Trophoblast cell (in vitro differentiated cells and primary cell): ENCODE measurements around the gene VCL.
A peak's percentile ranks its signal among the peaks of the same experiment; 100 is the strongest.

Experiments
- DNase-seq, 2 donors: peaks; one replicate each; pipeline ENCODE4 v3.0.0-alpha.2; 2016
- H2AFZ ChIP-seq: 2 replicates; pipeline ENCODE4 v1.6.1; 2013; ENCODE audit warnings: low read length, moderate library complexity, mild to moderate bottlenecking; ENCODE audit not compliant: insufficient read depth, poor library complexity
- H2AK5ac ChIP-seq: 2 replicates; pipeline ENCODE4 v1.6.1; 2013; ENCODE audit warnings: mild to moderate bottlenecking, low read length
- H2BK120ac ChIP-seq: 2 replicates; pipeline ENCODE4 v1.6.1; 2013; ENCODE audit warnings: low read length, mild to moderate bottlenecking, moderate library complexity; ENCODE audit not compliant: insufficient read depth, poor library complexity
- H2BK12ac ChIP-seq: 2 replicates; pipeline ENCODE4 v1.6.1; 2013; ENCODE audit warnings: mild to moderate bottlenecking, low read length, moderate library complexity
- H2BK5ac ChIP-seq: 2 replicates; pipeline ENCODE4 v1.6.1; 2013; ENCODE audit warnings: low read length, low read depth, moderate library complexity, mild to moderate bottlenecking; ENCODE audit not compliant: poor library complexity
- H3K14ac ChIP-seq: 2 replicates; pipeline ENCODE4 v1.6.1; 2013; ENCODE audit warnings: mild to moderate bottlenecking, low read length
- H3K18ac ChIP-seq: 2 replicates; pipeline ENCODE4 v1.6.1; 2013; ENCODE audit warnings: mild to moderate bottlenecking, low read length
- H3K23ac ChIP-seq: 2 replicates; pipeline ENCODE4 v1.6.1; 2013; ENCODE audit warnings: low read length
- H3K27ac ChIP-seq: 2 replicates; pipeline ENCODE4 v1.5.1; 2013; ENCODE audit warnings: low read depth, mild to moderate bottlenecking, inconsistent platforms, low read length, moderate library complexity
- H3K27me3 ChIP-seq: 2 replicates; pipeline ENCODE4 v1.6.1; 2013; ENCODE audit warnings: inconsistent platforms, mild to moderate bottlenecking, low read length, moderate library complexity; ENCODE audit not compliant: insufficient read depth
- H3K36me3 ChIP-seq, 2 experiments: 1 replicate in 1 of 2; 2 replicates in 1 of 2; pipeline ENCODE4 v1.6.1; 2013; ENCODE audit warnings: low read length in 2 of 2, mild to moderate bottlenecking in 2 of 2, moderate library complexity in 1 of 2; ENCODE audit not compliant: insufficient read depth in 2 of 2, control insufficient read depth in 1 of 2
- H3K4ac ChIP-seq: 2 replicates; pipeline ENCODE4 v1.6.1; 2013; ENCODE audit warnings: low read depth, mild to moderate bottlenecking, low read length, moderate library complexity
- H3K4me1 ChIP-seq, 2 experiments: 1 replicate in 1 of 2; 2 replicates in 1 of 2; pipeline ENCODE4 v1.6.1; 2013; ENCODE audit warnings: low read length in 2 of 2, mild to moderate bottlenecking in 2 of 2, moderate library complexity in 1 of 2; ENCODE audit not compliant: insufficient read depth in 2 of 2, control insufficient read depth in 1 of 2
- H3K4me2 ChIP-seq: 2 replicates; pipeline ENCODE4 v1.6.1; 2013; ENCODE audit warnings: inconsistent platforms, mild to moderate bottlenecking, low read length, moderate library complexity
- H3K4me3 ChIP-seq: 2 replicates; pipeline ENCODE4 v1.5.1; 2013; ENCODE audit warnings: mild to moderate bottlenecking, low read depth, low read length, inconsistent platforms
- H3K79me1 ChIP-seq: one replicate; pipeline ENCODE4 v1.6.1; 2013; ENCODE audit warnings: low read length
- H3K79me2 ChIP-seq: 2 replicates; pipeline ENCODE4 v1.6.1; 2013; ENCODE audit warnings: low read length, mild to moderate bottlenecking; ENCODE audit not compliant: control insufficient read depth, insufficient read depth, poor library complexity
- H3K9ac ChIP-seq: 2 replicates; pipeline ENCODE4 v1.6.1; 2013; ENCODE audit warnings: mild to moderate bottlenecking, low read length
- H3K9me3 ChIP-seq: 2 replicates; pipeline ENCODE4 v1.6.1; 2013; ENCODE audit warnings: low read depth, mild to moderate bottlenecking, control low read depth, inconsistent platforms, low read length; ENCODE audit not compliant: insufficient read depth
- H4K12ac ChIP-seq: 2 replicates; pipeline ENCODE4 v1.6.1; 2013; ENCODE audit warnings: low read depth, mild to moderate bottlenecking, low read length, moderate library complexity
- H4K8ac ChIP-seq: 2 replicates; pipeline ENCODE4 v1.6.1; 2013; ENCODE audit warnings: low read depth, mild to moderate bottlenecking, low read length, moderate library complexity
- H4K91ac ChIP-seq: one replicate; pipeline ENCODE4 v1.6.1; 2013; ENCODE audit warnings: low read depth, mild to moderate bottlenecking, low read length, moderate library complexity
- WGBS: extraction: QIAGEN DNeasy Blood & Tissue Kit; methylation state at CpG from one replicate; pipeline ENCODE4 v1.1.7; 2013; ENCODE audit warnings: missing lambda C conversion rate; ENCODE audit not compliant: insufficient read length, insufficient coverage; ENCODE audit errors: extremely low coverage; 5-methylcytosine and 5-hydroxymethylcytosine counted together

Gene VCL

GRCh38 chr10:74044419-74044818 is 46.5 kb downstream of the VCL start:
- H3K4ac ChIP-seq: no peak overlapping the region
- no peaks in the 10 kb centered on the region for H3K79me1 ChIP-seq
- H3K27me3 ChIP-seq: no peaks in the 10 kb centered on the region
- no peaks in the 10 kb centered on the region for H3K9me3 ChIP-seq
- no peak overlapping the region for H2BK12ac ChIP-seq
- no peak overlapping the region for H3K23ac ChIP-seq
- no peak overlapping the region for H2BK5ac ChIP-seq
- no CpG with 5 or more reads among the region's 2 CpGs for WGBS
- H3K79me2 ChIP-seq: peaks cover 4% of the 10 kb centered on the region
- no peak overlapping the region for H2BK120ac ChIP-seq
- H3K14ac ChIP-seq: no peak overlapping the region
- H3K4me3 ChIP-seq: no peak overlapping the region
- no peak overlapping the region for H3K4me2 ChIP-seq
- no peak overlapping the region for H4K12ac ChIP-seq
- no peak overlapping the region for H3K27ac ChIP-seq
- H2AK5ac ChIP-seq: no peak overlapping the region
- no peak overlapping the region for H4K91ac ChIP-seq
- no peak overlapping the region for H2AFZ ChIP-seq
- H3K36me3 ChIP-seq: peaks cover 14 to 15% of the 10 kb centered on the region in 2 experiments
- no peak overlapping the region for H3K18ac ChIP-seq
- DNase-seq: peak in 1 of 2 donors; percentile 57
- no peak overlapping the region for H3K9ac ChIP-seq
- no peaks in the 10 kb centered on the region for H3K4me1 ChIP-seq
- no peak overlapping the region for H4K8ac ChIP-seq

- H3K79me1 ChIP-seq: no peaks in the 10 kb centered on the region
Observed at GRCh38 chr10:74047304-74047703, 49.4 kb downstream of the VCL start.

GRCh38 chr10:74047871-74048270 is 50.0 kb downstream of the VCL start:
- no peak overlapping the region for H3K27ac ChIP-seq
- H3K27me3 ChIP-seq: no peaks in the 10 kb centered on the region
- peaks cover 0 to 2% of the 10 kb centered on the region in 2 experiments for H3K4me1 ChIP-seq
- no peak overlapping the region for H2BK120ac ChIP-seq
- H2AFZ ChIP-seq: no peak overlapping the region
- H3K36me3 ChIP-seq: peaks cover 13 to 14% of the 10 kb centered on the region in 2 experiments
- H2BK5ac ChIP-seq: no peak overlapping the region
- H3K79me2 ChIP-seq: peaks cover 4% of the 10 kb centered on the region
- no peak overlapping the region for H3K4me2 ChIP-seq
- no peak overlapping the region for H3K18ac ChIP-seq
- no peak overlapping the region for H4K12ac ChIP-seq
- H3K4me3 ChIP-seq: no peak overlapping the region
- H4K8ac ChIP-seq: no peak overlapping the region
- H2AK5ac ChIP-seq: no peak overlapping the region
- H3K23ac ChIP-seq: no peak overlapping the region
- H3K9ac ChIP-seq: no peak overlapping the region
- H4K91ac ChIP-seq: no peak overlapping the region
- no peak overlapping the region for H3K4ac ChIP-seq
- WGBS: no CpG with 5 or more reads among the region's 3 CpGs
- no peaks in the 10 kb centered on the region for H3K79me1 ChIP-seq
- no peak for DNase-seq
- H3K9me3 ChIP-seq: no peaks in the 10 kb centered on the region
- no peak overlapping the region for H2BK12ac ChIP-seq
- no peak overlapping the region for H3K14ac ChIP-seq

More at GRCh38 chr10:74047304-74047703, 49.4 kb downstream of the VCL start:
- peaks cover 13 to 14% of the 10 kb centered on the region in 2 experiments for H3K36me3 ChIP-seq
- no peak overlapping the region for H4K12ac ChIP-seq
- H3K27ac ChIP-seq: no peak overlapping the region
- no peak overlapping the region for H2BK12ac ChIP-seq
- whole genome bisulfite sequencing: no CpG with 5 or more reads among the region's 2 CpGs
- H3K4ac ChIP-seq: no peak overlapping the region
- H2BK120ac ChIP-seq: no peak overlapping the region
- no peak overlapping the region for H3K18ac ChIP-seq
- H3K79me2 ChIP-seq: peaks cover 2% of the 10 kb centered on the region
- no peak overlapping the region for H3K14ac ChIP-seq
- DNase-seq: no peak
- H3K4me3 ChIP-seq: no peak overlapping the region
- H3K4me2 ChIP-seq: no peak overlapping the region
- no peak overlapping the region for H4K91ac ChIP-seq
- no peaks in the 10 kb centered on the region for H3K27me3 ChIP-seq
- H2AFZ ChIP-seq: no peak overlapping the region
- no peaks in the 10 kb centered on the region for H3K9me3 ChIP-seq
- no peak overlapping the region for H2AK5ac ChIP-seq
- no peak overlapping the region for H4K8ac ChIP-seq
- H2BK5ac ChIP-seq: no peak overlapping the region
- no peak overlapping the region for H3K9ac ChIP-seq
- H3K4me1 ChIP-seq: peaks cover 0 to 2% of the 10 kb centered on the region in 2 experiments
- H3K23ac ChIP-seq: no peak overlapping the region

- Histone ChIP-seq H2AFZ (no peak overlapping the region), H2BK12ac (no peak overlapping the region), H4K91ac (no peak overlapping the region), H3K27ac (no peak overlapping the region), H3K23ac (no peak overlapping the region), H2BK120ac (no peak overlapping the region), H3K4me1 (peaks cover 0 to 2% of the 10 kb centered on the region in 2 experiments), H3K4ac (no peak overlapping the region), H2BK5ac (no peak overlapping the region), H3K4me2 (no peak overlapping the region), H2AK5ac (no peak overlapping the region), H3K79me1 (no peaks in the 10 kb centered on the region), H3K79me2 (peaks cover 4% of the 10 kb centered on the region), H4K12ac (no peak overlapping the region), H3K4me3 (no peak overlapping the region), H3K18ac (no peak overlapping the region), H4K8ac (no peak overlapping the region), H3K9me3 (no peaks in the 10 kb centered on the region), H3K27me3 (no peaks in the 10 kb centered on the region), H3K36me3 (peaks cover 10 to 11% of the 10 kb centered on the region in 2 experiments), H3K14ac (no peak overlapping the region), H3K9ac (no peak overlapping the region)
- DNase-seq: no peak
- no CpG with 5 or more reads among the region's 2 CpGs for WGBS
Observed at GRCh38 chr10:74048433-74048832, 50.5 kb downstream of the VCL start.
